CD4-positive, alpha-beta T cell treated with Interferon alpha-2 for 1 hour (primary cell): ENCODE measurements around the gene PHF21B.
"Not testable (repeated sequence)": the region's sequence is repeated elsewhere in the genome, so short reads cannot be mapped to it uniquely, and the experiment has no call there.

ENCODE experiments used
- DNase-seq, 2 donors: peaks; one replicate each; pipeline ENCODE4 v3.0.0-alpha.2; 2020 to 2022

PHF21B gene

DNA sequence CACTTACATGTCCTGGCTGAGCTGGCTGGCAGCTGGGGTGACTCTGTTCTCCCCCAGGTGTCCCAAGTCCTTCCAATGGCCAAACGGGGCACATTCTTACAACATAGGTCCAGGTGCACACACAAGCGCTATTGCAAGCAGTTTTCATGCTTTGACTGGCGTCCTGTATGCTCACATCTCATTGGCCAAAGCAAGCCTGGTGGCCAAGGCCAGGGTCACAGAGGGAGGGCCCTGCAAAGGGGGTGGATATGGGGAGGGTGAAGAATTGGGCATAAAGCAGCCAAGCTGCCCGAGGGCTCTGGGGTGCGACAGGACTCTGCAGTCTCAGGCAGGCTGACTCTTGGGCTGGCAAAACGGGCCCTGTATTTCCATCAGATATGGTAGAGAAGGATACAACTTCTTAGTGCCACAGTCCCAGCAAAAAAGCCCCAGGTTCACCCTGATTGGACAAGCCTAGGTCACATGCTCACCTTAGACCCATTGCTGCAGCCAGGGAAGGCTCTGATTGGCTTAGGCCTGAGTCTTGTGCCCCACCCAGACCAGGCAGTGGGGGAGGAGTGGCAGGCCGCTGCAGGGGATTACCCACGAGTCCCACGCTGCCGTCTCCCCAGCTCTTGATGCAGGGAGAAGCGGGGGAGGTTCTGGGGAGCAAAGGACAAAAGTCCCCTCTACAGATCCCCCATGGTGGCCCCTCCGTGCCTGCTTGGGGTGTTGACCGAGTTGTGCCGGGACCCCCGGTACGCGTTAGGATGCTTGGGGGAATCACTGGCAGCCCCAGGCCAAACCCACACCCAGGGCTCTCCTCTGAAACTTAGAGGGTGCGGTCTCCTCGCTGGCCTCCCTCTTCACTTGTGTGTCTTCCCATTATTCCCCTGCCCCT, 146.6 kb downstream of the PHF21B start:
- DNase-seq, result no peak

DNA sequence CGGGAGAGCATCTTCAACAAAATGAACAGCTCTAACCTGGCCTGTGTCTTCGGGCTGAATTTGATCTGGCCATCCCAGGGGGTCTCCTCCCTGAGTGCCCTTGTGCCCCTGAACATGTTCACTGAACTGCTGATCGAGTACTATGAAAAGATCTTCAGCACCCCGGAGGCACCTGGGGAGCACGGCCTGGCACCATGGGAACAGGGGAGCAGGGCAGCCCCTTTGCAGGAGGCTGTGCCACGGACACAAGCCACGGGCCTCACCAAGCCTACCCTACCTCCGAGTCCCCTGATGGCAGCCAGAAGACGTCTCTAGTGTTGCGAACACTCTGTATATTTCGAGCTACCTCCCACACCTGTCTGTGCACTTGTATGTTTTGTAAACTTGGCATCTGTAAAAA, 147.5 kb downstream of the PHF21B start:
- DNase-seq, result no peak

DNA sequence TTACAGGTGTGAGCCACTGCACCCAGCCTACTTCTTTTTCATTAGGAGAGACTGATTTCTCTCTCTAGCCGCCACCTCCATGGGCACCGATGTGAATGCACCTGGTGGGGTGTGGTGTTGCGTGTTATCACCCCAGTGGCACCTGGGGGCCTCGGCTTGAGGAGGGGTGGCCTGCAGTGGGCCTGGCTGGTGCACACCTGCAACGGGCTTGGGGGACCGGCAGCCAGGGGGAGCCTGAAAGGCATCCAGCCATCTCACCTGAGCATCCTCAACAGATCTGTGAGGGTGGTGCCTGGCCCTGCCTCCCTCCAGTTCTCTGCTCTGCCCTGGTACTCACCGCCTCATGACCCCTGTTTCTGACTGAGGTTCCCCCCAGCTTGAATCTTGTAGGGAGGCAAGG, 148.6 kb downstream of the PHF21B start:
- DNase-seq, result no peak

DNA sequence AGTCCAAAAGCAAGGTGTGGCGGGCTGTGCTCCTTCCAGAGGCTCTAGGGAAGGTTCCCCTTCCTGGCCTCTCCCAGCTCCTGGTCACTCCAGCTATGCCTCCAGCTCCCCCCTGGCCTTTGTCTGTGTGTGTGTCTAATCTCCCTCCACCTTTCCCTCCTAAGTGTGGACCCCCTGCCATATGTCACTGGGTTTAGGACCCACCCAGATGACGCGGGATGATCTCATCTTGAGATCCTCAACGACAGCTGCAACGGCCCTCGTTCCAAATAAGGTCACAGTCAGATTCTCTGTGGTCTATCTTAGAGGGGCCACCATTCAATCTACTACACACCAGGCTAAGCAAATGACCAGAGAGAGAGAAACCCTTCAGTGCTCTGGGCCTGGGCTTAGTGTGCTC, 149.5 kb downstream of the PHF21B start:
- no peak for DNase-seq

DNA sequence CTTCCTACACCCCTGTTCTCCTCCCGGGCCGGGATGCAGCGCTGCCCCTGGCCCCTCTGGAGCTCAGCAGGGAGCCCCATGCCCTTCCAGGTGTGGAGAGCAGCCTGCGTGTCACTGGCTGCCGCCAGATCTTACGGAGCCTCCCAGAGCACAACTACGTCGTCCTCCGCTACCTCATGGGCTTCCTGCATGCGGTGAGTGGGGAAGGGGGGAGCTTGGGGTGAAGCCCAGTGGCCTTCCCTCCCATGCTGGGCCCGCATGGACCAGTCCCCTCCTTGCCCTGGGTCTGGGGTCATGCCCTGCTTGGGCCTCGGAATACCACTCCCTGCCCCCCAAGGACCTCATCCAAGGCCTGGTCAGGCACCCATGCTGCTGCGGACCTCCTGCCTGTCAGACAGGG, 150.2 kb downstream of the PHF21B start:
- DNase-seq, result no peak

DNA sequence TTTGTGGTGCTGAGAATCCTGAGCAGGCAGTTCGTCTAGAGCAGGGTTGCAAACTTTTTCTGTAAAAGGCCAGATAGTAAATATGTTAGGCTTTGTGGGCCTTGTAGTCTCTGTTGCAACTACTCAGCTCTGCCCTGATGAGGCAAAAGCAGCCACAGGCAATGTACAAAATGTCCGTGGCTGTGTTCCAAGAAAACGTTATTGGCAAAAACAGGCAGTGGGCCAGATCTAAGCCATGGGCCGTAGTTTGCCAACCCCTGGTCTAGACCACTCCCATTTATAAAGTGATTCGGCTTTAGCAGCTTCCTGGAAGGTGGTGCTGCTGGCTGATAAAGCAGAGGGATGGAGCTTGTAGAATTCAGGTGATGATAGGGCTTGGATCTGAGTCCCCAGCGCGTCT, 151.0 kb downstream of the PHF21B start:
- DNase-seq, result not testable (repeated sequence)

DNA sequence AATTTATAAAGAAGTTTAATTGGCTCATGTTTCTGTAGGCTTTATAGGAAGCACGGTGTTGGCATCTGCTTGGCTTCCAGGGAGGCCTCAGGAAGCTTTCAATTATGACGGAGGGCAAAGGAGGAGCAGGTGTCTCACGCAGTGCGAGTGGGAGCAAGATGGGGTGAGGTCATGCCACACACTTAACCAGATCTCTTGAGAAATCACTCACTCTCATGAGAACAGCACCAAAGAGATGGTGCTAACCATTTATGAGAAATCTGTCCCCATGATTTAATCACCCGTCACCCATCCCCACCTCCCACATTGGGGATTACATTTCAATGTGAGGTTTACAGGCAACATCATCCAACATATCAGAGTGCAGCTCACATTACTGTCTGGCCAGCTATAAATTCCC, 153.9 kb downstream of the PHF21B start:
- no peak for DNase-seq

DNA sequence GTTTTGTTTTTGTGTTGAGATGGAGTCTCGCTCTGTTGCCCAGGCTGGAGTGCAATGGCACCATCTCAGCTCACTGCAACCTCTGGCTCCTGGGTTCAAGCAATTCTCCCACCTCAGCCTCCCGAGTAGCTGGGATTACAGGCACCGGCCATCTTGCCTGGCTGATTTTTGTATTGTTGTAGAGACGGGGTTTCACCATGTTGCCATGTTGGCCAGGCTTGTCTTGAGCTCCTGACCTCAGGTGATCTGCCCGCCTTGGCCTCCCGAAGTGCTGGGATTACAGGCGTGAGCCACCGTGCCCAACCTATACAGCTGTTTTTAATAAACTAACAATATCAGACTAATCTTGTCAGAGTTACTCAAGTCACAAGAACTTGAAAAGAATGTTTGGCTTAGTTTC, 155.2 kb downstream of the PHF21B start:
- DNase-seq, result not testable (repeated sequence)

DNA sequence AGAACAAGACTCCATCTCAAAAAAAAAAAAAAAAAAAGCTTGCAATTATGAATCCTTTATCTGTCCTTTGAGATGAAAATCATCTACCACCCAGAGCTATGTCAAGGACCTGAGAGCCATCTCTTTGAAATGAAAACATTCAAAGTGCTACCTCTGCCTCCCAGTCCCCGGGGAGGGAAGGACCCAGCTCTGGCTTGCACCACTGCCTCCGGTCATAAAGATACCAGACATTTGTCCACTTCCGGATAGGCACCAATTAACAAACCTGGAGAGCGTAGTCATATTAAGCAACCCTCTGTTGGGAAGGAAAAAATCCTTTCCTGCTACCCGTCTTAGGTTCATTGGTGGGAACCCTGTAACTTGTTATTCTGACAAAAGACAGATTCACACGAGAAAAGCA, 158.9 kb downstream of the PHF21B start:
- no peak for DNase-seq

DNA sequence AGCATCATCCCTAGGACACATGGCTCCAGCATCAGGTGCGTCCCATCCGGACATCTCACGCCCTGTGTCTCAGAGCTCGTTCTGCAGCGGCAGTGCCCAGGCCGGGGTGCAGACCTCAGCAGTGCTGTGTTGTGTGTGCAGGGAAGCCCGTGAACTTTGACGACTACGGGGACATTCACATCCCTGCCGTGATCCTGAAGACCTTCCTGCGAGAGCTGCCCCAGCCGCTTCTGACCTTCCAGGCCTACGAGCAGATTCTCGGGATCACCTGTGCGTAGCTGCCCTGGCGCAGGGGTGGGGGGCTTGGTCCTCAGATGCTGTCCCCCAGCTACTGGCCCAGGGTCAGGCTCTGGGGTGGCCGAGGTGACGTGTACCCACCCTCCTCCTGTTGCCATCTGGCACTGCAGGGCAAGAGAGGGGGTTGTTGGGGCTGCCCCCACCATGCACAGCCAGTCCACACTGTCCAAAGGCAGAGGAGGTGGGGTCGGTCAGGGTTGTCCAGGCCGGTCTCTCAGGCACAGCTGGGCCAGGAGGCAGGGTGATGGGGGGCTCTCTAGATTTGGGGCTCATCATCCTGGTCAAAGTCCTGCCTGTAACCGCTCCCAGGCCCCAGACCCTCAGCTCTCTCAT, 160.9 kb downstream of the PHF21B start:
- DNase-seq, result no peak

DNA sequence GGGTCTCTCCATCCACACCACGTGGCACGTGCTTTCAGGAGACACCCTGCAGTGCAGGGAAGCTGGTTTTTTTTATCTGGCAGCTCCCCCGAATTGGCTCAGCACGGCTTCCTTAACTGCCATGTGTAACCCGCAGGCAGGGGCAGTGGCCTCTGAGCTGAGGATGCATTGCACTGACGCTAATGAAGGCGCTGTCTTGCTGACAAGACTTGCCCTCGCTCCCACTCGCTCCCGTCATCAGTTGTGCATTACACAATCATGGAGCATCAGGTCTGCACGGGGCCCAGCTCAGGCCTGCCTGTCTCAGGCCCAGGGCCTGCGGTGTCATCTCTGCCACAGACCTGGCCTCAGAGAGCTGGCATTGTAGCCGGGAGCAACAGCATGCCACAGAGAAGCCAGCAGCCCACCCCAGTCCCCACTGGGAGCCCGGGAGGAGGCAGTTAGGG, 161.5 kb downstream of the PHF21B start:
- DNase-seq, result no peak

DNA sequence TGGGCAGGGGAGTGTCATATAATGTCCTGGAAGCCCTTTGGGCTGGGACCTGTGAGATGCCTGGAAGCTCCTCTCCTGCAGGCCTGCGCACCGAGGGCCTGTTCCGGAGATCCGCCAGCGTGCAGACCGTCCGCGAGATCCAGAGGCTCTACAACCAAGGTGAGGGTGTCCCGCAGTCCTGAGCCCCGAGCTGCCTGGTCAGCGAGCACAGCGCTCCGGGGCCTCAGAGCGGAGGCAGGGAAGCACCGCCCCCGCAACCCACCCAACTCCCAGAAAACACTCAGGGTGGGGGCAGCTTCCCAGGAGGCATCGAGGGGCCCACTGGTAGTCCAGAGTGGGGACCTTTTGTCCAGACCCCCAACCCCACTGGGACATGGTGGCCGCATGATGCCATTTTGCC, 161.9 kb downstream of the PHF21B start:
- DNase-seq, result no peak

DNA sequence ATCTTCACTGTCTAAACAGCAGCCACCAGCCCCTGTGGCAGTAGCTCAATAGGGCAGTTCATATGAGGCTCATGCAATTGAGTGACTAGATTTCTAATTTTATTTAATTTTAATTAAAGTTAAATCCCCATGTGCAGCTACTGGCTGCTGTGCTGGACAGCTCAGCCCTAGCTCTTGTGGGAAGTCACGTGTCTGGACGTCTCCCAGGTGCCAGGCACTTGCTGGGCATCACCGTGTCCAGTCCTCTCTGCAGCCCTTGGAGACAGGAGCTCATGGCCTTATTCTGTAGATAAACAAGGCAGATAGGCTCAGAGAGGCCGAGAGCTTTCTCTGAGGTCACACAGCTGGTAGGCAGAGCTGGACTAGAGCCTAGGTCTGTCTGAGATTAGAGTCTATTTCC, 162.4 kb downstream of the PHF21B start:
- DNase-seq, result no peak

DNA sequence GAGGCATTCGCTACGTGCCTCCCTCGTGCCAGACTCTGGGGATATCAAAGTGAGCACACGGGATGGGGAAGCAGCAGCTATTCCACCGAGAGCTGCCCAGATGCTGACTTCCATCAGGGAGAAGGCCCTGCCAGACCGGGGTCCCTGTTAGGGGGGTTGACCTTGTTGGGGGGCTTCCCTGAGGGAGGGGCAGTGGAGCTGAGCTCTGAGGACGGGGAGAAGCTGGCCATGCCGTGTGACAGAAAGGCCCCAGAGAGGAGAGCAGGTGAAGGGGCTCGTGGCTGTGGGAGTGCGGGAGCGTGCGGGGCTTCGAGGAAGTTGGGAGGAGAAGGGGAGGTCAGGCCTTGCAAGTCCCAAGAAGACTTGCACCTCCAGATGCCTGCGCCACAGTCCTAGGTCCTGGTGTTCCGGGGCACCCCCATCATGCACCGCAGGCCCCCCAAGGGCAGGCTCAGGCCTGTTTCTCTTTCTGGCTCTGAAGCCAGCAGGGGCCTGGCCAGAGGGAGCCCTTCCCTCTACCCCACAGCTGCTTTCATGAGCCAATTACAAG, 163.0 kb downstream of the PHF21B start:
- DNase-seq, result no peak

DNA sequence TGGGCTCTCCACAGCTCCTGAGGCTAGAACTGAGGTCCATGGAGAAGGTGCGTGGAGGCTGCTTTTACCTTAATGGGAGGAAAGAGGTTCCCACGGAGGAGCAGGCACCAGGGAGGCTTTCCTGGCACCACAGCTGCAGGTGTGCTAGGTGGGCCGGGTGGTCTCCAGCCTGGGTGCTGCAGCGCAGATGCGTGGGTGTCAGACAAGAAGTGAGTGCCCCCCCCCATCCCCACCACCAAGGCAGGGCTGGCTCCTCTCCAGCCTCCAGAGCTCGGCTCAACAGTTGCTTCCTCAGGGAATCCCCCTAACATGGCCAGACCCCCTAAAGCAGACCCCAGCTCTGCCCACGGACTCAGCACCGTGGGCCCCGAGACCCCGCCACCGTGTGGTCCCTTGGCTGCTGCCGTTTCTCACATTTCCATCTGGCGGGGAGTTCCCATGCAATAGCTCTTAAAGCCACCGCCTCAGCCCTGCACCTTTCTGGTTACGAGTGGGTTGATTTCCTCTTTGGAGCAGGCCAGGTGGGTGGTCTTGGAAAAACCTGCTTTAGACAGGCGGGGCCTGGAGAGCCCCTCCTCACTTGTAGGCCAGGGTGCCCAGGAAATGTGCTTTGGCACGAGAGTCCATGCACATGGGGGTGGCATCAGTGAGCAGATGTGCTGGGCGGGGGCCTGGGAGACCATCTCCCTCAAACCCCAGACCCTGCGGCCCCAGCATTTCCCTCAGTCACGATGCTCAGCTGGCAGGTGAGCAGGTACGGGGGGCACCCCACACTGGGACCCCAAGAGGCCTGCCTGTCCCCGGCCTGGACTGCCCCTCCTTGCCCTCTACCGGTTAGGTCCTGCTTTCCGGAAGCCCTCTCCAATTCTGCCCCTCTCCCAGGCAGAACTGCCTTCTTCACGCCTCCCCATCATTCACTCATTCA, 163.7 kb downstream of the PHF21B start:
- DNase-seq, result no peak

DNA sequence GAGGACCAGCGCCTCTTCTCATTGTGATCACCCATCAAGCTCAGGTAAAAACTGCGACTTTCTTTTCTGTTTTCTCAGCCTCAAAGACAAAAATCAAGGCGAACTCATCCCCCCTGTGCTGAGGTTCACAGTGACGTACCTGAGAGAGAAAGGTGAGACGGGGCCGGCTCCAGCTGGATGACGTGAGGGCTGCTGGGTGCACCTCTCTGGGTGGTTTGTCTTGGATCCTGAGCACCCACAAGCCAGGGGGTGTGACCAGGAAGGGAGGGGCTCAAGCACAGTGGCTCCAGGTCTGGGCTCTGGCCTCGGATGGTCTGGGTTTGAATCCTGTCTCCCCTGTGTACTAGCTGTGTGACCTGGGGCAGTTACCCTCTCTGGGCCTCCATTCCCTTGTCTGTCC, 164.6 kb downstream of the PHF21B start:
- no peak for DNase-seq

DNA sequence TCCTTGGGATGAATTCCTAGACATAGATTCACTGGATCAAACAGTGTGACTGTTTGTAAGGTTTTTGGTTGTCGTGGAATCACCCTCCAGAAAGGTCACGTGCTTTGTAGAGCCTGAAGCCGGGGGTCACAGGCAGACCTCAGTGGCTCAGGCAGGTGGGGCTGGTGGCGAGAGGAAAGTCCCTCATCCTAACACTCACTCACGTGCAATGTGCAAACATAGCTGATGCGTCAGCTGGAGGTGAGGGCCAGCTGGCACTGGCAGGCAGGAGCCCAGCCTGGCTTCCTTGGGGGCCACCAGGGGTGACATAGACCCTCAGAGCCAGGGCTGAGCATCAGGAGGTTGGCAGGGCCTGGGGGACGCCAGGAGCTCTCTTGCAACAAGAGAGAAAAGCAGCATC, 167.4 kb downstream of the PHF21B start:
- no peak for DNase-seq

DNA sequence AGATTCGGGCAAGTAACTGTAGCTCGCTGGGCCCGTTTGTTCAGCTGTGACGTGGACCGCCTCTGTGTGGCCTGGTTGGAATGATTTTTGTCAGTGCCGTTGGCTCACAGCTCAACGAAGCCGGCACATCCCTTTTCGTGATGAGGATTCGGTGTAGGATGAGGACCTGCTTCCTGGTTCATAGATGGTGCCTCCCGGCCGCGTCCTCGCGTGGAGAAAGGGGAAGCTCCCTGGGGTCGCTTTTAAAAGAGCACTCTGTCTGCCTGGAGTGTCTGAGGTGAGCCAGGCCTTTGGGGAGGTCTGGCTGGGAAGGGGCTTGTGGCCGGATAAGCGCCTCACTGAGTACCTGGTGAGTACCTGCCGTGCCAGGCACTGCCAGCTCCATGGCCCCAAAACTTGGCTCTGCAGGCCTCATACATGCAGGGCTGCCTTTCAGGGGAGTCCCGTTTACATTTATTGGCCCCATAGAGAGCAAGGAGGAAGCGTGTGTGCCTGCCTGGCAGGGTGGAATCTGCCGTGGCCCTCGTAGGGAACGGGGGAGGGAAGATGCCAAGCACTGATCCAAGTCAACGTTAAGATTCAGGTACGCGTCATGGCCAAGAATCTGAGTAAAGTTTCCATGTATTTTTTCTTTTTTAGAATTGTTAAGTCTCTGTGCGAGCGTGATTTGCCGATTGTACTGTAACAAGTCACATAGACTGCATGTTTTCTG, 169.0 kb downstream of the PHF21B start:
- DNase-seq, result no peak

DNA sequence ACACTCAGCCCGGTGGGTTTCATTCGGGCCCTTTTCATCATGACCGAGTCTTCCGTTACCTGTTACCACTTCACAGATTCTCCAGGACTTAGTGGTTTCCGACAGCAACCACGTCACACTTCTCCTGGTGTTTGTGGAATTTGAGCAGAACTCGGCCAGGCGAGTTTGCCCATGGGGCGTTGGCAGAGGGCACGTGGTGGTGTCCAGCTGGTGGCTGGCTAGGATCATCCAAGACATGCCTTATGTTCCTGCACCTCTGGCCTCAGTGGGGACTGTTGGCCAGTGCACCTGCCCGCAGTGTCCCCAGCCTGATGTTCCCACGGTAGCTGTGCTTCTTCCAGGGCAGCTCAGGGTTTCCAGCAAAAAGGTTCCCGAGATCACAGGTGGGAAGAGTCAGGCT, 170.1 kb downstream of the PHF21B start:
- no peak for DNase-seq

DNA sequence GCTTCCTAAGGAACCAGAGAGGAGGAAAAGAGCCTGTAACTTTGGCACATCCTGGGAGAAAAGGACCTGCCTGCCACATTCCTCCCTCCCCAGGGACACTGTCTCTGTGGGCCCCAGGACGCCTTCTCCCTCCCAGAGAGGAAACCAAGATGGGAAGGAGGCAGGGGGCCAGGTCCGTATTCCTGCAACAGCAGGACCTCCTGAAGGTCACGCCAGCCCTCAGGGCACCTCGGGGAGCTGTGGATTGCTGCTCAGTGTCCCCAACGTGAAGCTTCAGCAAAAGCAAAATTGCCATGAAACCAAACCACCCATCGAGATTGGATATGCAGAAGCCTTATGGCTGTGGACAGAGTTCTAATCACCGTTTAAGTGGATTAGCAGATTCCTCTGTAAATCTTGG, 170.7 kb downstream of the PHF21B start:
- no peak for DNase-seq

DNA sequence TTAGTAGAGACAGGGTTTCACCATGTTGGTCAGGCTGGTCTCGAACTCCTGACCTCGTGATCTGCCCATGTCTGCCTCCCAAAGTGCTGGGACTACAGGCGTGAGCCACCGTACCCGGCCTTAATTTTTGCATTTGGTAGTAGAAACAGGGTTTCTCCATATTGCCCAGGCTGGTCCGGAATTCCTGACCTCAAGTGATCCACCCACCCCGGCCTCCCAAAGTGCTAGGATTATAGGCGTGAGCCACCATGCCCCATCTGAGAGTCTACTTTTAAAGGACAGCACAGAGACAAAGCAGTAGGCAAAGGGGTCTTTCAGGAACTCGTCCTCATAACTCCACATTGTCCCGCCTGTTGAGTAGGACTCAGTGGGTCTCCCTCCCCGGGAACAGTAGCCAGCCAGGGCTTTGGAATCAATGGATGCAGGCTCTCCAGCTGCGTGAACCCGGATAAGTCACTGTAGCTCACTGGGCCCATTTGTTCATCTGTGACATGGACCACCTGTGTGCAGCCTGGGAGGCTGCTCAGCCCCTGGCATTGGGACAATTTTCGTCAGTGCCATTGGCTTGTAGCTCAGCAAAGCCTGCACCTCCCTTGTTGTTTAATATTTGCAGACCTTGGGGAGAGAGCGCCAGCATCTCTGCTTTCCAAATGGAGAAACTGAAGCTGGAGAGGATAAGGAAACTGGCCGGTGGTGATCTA, 171.3 kb downstream of the PHF21B start:
- no peak for DNase-seq

DNA sequence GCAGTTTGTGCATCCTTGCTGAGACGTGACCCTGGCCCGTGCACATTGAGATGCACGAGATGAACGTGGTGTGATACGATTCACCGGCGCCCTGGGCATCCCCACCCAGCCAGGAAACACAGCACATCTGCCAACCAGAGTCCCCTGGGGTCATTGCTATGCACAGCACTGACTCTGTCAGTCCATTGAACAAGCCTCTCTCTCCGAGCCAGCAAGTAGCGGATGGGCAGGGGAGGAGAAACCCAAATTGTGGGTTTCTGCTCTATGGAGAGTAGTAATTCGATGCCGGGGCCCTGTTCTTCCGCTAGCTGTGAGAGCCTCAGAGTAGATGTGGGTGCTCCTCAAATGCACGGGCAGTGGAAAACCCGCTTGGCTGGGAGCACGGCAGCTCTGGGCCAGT, 172.3 kb downstream of the PHF21B start:
- DNase-seq, result no peak
